ENCODE results near the gene PRUNE2.
A peak's percentile ranks its signal among the peaks of the same experiment; 100 is the strongest.

GRCh38 chr9:76704593-76705204 lies 201.2 kb downstream of the PRUNE2 start:
- TF ChIP-seq CTCF (IDR thresholded peaks at IDR 0.05) (peak; percentile 54 to 75 (median 58)), POLR2A (IDR thresholded peaks at IDR 0.05) (no peak), POLR2AphosphoS5 (IDR thresholded peaks at IDR 0.05) (no peak)

Data from transverse colon (tissue), 4 donors.